D721Med (cell line): Measurements from ENCODE around the gene CGB8.
"Not testable (repeated sequence)": the region's sequence is repeated elsewhere in the genome, so short reads cannot be mapped to it uniquely, and the experiment has no call there.

ENCODE experiments used
- DNase-seq: peaks from one replicate; pipeline ENCODE4 v3.0.0; 2011; ENCODE audit warnings: low spot score; ENCODE audit not compliant: insufficient read length
- FAIRE-seq: peaks from 2 replicates; lab custom pipeline; 2011; peaks lifted over from hg19 to GRCh38; lab: Jason Lieb, UNC
- CTCF ChIP-seq: IDR thresholded peaks from 2 replicates; pipeline ENCODE4 v1.5.1; 2012; ENCODE audit warnings: mild to moderate bottlenecking, control low read depth; ENCODE audit not compliant: insufficient read depth; ENCODE audit errors: missing control alignments

CGB8 gene

GRCh38 chr19:49019242-49019932, 29.5 kb downstream of the CGB8 start:
- DNase-seq (peak; percentile 67), FAIRE-seq (no peak)
- TF ChIP-seq CTCF, result no peak

GRCh38 chr19:49018388-49019241, 30.3 kb downstream of the CGB8 start:
- FAIRE-seq, DNase-seq: not testable (repeated sequence)

- TF ChIP-seq CTCF, result peak; percentile 27
- DNase-seq (no peak), FAIRE-seq (no peak)
Observed at GRCh38 chr19:49017666-49018351, 31.1 kb downstream of the CGB8 start.

- FAIRE-seq, result no peak
- TF ChIP-seq CTCF, result no peak
Observed at GRCh38 chr19:49017041-49017665, 31.8 kb downstream of the CGB8 start, which contains the start of gene LHB. TSS of gene LHB (minus strand) at chr19:49017091. CDS start at chr19:49017081, 10 bp downstream.

GRCh38 chr19:49016067-49016839, 32.7 kb downstream of the CGB8 start:
- FAIRE-seq (no peak), DNase-seq (no peak)

More at GRCh38 chr19:49017041-49017665, 31.8 kb downstream of the CGB8 start, which contains the start of gene LHB:
- DNase-seq, result no peak

GRCh38 chr19:49014870-49015255, 34.0 kb downstream of the CGB8 start:
- DNase-seq (no peak), FAIRE-seq (no peak)
- TF ChIP-seq CTCF, result no peak

More at GRCh38 chr19:49016067-49016839, 32.7 kb downstream of the CGB8 start:
- no peak for TF ChIP-seq CTCF
